Measurements from ENCODE around the gene PRSS33.

PRSS33 gene

DNA sequence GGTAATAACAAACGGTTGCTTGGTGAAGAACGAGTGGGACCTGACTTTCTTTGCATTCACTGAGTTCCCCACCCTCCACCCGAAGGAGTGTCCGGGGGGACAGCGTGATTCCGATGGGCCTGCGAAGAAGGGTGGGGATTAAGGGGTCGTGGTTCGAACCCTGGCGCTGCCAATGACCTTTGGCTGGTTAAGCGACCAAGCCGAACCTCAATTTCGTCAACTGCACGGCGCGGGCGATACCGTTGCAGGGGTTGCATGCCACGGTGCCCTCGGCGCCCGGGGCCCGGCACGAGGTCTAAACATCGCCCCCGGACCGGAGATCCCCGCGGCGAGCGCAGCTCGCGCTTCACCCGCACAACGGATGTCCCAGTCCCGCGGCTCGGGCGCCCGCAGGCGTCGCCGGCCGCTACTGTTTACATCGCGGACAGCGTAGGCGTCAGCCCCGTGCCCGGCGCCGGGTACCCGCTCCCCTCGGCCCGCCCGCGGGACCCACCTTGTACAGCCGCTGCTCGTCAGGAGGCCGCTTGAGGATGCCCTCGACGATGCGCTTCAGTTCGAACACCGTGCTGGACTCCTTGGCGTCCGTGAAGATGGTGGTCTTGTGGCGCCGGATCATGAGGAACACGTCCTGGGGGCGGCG lies 10.7 kb downstream of the PRSS33 start:
- no peak for DNase-seq

DNA sequence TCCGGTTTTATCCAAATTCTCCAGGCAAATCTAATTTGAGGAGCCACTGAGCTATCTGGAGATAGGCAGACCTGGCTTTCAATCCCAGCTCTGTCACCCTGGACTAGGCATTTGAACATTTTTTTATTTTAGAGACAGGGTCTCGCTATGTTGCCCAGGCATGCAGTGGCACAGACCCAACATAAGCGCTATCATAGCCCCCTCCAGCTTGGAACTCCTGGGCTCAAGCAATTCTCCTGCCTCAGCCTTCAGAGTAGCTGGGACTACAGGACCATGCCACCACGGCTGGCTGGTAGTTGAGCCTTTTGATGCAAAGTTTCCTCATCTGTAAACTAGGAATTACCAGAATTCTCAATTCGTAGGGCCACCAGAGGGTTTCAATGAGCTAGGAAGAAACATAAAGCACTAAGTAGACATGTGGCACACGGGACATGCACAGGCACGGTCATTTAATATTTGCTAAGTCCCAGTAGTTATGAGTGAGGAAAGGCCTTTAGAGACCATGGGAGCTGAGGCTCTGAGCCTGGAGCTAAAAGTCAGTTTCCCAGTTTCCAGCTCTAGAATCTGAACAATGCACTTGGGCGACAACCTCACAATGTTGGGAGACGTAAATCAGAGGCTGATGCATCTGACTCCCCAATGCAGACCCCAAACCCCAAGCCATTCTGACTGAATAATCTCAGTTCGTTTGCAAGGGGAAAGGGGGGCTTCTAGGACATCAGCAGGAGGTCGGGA lies 11.4 kb downstream of the PRSS33 start:
- DNase-seq, result no peak

DNA sequence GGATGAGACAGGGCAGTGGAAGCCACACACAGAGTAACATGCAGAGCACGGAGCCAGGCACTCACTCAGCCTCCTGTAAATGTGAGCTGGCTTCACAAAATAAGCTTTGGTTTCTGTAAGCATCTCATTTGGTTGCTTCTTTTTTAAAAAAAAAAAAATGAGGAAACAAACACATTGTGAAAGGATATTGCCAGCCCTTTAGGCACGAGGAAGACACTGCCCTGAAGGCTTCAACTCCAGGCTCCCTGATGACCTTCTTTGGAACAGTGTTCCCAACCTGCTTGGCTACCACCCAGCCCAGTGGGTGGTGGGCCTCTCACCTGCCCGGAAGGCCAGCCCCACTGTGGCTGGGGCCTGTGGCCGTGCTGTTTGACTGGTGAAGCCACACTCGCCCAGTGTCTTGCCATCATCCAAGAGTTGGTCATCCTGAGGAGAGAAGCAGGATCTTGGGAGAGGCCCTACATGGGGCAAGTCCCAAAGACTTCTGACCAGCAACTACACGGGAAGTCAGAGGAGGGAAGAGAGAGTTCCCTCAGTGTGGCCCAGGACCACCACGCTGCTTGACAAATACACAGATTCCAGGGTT lies 12.1 kb downstream of the PRSS33 start:
- DNase-seq, result no peak

DNA sequence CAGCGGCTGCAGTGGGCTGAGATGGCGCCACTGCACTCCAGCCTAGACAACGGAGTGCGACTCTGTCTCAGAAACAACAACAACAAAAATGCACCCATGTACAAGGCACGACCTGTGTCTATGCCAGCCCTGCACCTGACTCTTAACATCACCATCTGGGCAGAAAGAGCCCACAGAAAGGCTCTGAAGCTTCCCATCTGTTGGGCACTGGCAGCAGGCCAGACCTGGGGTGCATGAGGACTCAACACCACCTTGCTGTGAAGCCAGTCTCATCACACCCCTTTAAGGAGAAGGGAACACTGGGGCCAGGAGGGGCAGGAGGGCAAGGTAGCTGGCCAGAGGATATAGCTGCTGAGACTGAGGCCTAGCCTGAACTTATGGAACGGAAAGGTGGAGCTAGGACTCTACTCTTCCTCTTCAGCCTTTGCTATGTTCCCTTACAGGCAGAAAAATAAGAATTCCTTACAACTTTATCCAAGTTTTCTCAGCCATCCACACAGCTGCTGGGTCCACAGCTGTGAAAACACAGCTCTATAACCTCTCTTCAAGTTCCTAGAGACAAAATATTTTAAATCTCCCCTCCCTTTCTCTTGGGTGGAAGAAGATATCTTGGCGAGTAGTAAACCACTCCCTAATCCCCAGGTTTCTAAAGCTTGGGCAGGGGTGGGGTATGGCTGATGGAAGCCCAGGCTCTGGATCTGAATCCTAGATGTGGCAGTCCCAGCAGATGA lies 13.0 kb downstream of the PRSS33 start:
- DNase-seq, result no peak

DNA sequence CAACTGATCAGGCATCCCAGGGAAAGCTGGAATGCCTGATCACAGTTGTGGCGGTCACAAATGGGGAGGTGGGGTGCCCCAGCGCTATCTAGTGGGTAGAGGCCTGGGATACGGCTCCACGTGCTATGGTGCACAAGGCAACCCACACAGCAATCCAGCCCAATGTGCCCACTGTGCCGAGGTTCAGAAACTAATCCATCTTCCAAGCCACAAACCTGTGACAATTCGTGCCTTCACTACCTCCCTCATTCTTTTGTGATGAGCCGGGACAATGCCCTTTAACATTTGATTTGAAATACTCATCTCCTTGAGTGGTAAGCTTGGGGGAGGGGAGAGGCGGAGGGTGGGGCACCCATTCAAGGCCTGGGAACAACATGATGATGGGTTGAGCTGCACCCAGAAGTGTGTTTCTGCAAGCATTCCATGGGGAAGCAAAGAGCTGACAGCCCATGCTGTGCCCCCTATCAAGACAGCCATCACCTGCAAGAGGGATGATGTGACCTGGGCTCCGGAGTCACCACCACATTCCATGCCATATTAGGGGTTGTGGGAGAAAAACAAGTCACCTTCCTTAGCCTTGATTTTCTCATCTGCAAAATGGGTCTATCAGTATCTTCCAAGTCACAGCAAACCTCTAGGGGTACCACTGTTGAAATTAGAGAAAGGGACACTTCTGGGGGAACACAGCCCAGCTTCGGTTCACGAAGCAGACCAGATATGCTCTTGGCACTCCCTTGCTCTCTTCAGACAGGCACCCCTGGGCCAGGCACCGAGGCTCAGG lies 14.0 kb downstream of the PRSS33 start:
- DNase-seq, result no peak

DNA sequence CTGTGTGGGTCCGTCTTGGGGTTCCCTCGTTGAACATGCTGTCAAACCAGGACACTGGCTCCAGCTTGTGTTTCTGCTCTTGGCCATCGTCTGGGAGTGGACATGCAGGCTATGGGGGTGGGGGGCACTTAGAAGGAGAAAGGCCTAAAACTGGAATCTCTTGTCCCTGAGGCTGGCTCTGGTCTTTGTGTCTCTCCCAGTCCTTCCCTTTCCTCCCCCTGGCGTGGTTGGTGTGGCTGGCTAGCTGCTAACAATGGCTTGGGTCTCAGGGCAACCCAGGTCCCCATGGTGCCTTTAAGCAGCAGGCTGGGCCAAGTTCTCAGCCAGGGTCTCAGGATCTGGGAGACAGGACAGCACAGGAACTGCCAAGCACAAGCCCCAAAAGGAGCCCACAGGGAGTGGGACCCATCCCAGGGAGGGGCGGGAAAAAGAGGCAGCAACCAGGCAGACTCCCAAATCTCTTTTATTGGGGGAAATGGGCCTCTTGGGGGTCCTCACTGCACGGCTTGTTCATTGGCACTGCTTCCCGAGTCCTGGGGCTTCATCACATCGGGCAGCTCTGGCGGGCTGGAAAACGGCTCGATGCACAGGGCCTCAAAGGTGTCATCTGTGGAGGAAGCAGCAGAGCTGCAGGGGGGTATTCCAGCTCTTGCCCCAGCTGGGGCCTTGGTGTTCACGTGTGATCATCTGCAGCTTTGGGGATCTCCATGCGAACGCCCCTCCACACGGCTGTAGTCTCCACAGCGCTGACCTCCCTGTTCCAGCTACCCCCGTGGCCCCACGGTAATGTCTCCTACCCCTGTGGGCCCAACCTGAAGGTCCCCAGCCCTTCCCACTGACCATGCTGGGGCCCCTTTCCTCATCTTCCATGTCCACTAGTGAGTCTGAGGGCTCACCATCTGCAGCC lies 15.6 kb downstream of the PRSS33 start:
- DNase-seq, result no peak

DNA sequence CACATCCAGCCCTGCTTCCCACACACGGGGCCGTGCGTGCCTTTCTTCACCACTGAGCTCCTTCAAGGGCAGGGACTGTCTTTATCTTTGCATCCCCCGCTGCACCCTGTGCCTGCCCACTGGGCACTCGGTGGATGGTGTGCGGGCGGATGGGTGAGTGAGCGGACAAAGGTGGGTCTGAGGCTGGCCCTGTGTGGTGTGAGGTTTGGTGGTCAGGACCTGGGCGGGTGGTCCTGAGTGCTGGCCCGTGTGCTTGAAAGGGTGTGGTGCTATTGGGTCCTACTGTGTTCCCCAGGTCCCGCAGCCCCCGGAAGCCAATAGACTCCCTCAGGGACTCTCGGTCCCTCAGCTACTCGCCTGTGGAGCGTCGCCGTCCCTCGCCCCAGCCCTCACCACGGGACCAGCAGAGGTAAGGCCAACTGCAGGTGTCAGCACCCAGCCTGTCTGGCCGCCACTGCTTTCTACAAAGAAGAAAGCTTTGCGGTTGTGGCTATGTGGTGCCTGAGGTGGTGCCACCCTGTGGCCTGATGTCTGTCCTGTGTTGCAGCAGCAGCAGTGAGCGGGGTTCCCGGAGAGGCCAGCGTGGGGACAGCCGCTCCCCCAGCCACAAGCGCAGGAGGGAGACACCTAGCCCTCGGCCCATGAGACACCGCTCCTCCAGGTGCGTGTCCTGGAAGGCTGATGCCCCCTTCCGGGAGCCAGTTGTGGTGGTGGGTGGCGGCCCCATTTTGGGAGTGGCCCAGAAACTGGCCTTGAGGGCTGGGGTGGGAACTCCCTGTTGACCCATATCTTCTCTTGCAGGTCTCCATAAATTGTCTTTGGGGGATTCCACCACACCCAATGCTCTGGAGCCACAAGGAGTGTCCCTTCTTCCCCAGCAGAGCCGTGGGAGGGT lies 17.1 kb downstream of the PRSS33 start:
- DNase-seq, result no peak

DNA sequence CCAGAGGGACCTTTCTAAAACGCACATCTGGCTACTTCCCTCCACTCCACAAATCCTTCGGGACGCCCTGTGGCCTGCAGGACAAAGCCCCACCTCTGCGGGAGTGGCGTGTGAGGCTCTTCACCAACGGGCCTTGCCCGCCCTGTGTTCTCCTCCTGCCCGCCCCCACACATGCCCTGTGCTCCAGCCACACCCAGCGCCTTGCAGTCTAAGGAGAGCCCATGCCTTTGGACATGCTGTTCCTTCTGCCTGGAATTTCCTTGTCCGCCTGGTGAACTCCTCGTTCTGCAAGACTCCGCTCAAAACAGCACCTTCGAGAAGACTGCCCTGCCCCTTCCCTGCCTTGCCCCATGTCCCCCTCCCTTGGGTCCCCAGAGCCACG lies 17.7 kb downstream of the PRSS33 start:
- no peak for DNase-seq

DNA sequence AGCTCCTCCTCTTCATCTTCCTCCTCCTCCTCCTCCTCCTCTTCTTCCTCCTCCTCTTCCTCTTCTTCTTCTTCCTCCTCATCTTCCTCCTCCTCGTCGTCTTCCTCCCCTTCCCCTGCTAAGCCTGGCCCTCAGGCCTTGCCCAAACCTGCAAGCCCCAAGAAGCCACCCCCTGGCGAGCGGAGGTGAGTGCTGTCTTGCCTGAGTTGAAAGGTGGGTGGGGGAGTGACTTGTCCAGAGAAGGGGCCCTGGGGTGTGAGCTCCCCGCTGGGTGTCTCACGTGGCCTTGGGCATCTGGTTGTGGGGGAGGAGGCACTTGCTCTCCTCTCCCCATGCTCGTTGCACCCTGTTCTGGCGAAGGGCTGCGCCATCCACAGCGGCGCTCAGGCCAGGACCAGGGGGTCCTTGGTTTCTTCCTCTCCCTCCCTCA lies 18.2 kb downstream of the PRSS33 start:
- DNase-seq, result no peak

DNA sequence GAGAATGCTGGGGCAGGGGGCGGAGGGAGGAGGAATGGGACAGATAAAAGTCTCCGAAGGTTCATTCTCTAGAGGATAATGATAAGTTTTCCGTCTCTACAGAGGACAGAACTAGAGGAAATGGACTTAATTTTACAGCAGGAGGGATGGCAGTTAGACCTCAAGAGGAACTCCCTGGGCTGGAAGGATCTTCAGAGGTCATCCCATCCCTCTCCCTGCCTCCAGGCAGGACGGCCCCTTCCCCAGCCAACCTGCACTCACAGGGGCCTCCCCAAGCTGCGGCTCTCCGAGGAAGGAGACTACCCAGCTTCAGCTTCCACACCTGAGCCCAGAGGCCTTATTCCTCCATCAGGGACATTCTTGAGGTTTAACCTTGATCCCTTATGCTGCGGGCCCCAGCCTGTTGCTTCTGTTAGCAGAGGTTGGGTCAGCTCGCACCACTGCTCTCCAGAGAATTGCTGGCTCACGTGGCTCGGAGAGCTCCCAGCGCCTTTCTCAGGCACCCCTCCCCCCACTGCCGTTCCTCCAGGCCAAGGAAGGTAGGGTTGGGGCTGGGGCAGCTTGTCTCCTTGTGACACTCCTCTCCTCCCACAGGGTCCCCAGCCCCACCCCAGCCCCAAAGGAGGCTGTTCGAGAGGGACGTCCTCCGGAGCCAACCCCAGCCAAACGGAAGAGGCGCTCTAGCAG lies 18.8 kb downstream of the PRSS33 start:
- DNase-seq, result no peak

DNA sequence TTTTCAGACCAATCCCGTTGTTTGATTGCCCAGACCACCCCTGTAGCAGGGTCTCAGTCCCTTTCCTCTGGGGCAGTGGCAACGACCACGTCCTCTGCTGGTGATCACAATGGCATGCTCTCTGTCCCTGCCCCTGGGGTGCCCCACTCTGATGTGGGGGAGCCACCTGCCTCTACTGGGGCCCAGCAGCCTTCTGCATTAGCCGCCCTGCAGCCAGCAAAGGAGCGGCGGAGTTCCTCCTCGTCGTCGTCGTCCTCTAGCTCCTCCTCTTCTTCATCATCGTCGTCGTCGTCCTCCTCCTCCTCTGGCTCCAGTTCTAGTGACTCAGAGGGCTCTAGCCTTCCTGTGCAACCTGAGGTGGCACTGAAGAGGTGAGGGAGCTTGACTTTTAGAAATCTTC lies 19.5 kb downstream of the PRSS33 start:
- DNase-seq, result no peak

DNA sequence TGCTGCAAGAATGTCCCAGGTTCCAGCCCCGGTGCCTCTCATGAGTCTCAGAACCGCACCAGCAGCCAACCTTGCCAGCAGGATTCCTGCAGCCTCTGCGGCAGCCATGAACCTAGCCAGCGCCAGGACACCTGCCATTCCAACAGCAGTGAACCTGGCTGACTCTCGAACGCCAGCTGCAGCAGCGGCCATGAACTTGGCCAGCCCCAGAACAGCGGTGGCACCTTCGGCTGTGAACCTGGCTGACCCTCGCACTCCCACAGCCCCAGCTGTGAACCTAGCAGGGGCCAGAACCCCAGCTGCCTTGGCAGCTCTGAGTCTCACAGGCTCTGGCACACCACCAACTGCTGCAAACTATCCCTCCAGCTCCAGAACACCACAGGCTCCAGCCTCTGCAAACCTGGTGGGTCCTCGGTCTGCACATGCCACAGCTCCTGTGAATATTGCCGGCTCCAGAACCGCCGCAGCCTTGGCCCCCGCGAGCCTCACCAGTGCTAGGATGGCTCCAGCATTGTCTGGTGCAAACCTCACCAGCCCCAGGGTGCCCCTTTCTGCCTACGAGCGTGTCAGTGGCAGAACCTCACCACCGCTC lies 20.1 kb downstream of the PRSS33 start:
- DNase-seq, result no peak

DNA sequence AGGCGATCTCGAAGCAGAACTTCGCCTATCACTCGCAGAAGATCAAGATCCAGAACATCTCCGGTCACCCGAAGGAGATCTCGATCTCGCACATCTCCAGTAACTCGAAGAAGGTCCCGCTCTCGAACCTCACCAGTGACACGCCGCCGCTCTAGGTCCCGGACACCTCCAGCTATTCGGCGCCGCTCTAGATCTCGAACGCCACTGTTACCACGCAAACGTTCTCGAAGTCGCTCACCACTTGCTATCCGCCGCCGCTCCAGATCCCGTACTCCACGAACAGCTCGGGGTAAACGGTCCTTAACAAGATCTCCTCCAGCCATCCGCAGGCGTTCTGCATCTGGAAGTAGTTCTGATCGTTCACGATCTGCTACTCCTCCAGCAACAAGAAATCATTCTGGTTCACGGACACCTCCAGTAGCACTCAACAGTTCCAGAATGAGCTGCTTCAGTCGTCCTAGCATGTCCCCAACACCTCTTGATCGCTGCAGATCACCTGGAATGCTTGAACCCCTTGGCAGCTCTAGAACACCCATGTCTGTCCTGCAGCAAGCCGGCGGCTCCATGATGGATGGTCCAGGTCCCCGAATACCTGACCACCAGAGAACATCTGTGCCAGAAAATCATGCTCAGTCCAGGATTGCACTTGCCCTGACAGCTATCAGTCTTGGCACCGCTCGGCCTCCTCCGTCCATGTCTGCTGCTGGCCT lies 20.8 kb downstream of the PRSS33 start:
- DNase-seq, result no peak

DNA sequence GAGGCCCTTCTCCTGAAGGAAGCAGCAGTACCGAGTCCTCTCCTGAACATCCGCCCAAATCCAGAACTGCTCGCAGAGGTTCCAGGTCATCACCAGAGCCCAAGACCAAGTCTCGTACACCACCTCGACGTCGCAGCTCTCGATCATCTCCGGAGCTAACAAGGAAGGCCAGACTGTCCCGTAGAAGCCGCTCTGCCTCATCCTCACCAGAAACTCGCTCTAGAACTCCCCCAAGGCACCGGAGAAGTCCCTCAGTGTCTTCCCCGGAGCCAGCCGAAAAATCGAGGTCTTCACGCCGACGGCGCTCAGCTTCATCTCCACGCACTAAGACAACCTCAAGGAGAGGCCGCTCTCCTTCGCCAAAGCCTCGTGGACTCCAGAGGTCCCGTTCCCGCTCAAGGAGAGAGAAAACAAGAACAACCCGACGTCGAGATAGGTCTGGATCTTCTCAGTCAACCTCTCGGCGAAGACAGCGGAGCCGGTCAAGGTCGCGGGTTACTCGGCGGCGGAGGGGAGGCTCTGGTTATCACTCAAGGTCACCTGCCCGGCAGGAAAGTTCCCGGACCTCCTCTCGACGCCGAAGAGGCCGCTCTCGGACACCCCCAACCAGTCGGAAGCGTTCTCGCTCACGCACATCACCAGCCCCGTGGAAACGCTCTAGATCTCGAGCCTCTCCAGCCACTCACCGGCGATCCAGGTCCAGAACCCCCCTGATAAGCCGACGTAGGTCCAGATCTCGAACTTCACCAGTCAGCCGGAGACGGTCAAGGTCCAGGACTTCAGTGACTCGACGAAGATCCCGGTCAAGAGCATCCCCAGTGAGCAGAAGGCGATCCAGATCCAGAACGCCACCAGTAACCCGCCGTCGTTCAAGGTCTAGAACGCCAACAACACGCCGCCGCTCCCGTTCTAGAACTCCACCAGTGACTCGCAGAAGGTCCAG lies 21.6 kb downstream of the PRSS33 start:
- no peak for DNase-seq

DNA sequence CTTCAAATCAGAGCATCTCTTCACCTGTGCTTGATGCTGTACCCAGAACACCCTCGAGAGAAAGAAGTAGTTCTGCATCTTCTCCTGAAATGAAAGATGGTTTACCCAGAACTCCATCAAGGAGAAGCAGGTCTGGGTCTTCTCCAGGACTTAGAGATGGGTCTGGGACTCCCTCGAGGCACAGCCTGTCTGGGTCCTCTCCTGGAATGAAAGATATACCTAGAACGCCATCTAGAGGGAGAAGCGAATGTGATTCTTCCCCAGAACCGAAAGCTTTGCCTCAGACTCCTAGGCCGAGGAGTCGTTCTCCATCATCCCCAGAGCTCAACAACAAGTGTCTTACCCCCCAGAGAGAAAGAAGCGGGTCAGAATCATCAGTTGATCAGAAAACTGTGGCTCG lies 22.6 kb downstream of the PRSS33 start:
- no peak for DNase-seq

DNA sequence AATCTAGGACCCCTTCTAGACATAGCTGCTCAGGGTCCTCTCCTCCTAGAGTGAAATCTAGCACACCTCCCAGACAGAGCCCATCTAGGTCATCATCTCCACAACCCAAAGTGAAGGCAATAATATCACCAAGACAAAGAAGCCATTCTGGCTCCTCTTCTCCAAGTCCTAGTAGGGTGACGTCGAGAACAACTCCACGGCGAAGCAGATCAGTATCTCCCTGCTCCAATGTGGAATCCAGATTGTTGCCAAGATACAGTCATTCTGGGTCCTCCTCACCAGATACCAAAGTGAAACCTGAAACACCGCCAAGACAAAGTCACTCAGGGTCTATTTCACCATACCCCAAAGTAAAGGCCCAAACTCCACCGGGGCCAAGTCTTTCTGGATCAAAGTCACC lies 24.2 kb downstream of the PRSS33 start:
- DNase-seq, result no peak

DNA sequence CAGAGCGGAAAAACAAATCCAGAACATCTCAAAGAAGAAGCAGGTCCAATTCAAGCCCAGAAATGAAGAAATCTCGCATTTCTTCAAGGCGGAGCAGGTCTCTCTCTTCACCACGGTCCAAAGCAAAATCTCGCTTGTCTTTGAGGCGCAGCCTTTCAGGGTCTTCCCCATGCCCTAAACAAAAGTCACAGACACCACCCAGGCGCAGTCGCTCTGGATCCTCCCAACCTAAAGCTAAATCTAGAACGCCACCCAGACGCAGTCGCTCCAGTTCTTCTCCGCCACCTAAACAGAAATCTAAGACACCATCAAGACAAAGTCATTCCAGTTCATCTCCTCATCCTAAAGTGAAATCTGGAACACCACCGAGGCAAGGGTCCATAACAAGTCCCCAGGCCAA lies 24.6 kb downstream of the PRSS33 start:
- no peak for DNase-seq

Data from GF-D8 (cell line).